Stimulated activated CD4-positive, alpha-beta T cell treated with anti-CD3 and anti-CD28 coated beads, Interleukin-2, amount 100 ng/mL, for 48 hours (primary cell): Measurements from ENCODE around the gene C1orf116.

Experiments used
- DNase-seq, 2 donors: peaks; one replicate each; pipeline ENCODE4 v3.0.0-alpha.2; 2020

C1orf116 gene

DNA sequence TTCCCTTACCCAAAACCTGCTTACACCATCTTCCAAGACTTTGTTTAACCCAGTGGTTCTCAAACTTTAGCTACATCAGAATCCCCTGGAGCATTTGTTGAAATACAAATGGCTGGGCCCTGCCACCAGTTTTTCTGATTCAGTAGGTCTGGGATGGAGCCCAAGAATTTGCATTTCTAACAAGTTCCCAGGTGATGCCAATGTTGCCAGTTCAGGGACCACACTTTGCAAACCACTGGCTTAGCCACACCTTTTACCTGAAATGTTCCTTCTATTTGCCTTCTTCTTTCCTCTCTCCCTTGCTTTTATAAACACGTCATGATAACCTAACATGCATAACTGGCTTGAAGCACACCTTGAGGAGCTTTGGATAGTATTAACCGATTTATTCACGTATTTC, 46.2 kb downstream of the C1orf116 start:
- no peak for DNase-seq

DNA sequence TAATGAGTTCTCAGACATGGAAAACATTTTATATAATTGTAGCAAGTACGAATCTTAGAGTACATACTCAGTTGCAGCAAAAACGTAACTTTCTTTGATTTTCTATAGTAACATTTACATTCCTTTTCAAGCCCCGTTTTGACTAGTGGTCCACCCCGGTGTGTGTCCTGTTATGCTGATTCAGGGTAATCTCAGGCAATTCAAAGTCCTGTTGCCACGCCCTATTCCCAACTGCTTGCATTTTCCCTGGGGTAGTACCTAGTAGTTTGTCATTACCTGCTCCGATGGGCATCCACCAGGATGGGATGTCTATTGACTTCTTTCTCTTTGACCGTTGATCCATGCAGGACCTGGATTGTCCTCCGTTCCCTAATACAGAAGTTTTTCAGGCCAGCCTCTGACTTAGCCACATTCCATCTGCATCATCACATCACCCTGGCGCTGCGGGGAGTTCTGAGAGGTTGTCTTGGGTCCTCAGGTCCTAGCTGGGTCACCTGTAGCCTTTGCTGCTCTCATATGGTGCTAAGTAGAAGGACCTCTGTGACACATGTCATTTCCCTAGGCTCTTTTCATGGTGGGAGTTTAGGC, 47.3 kb downstream of the C1orf116 start:
- no peak for DNase-seq

DNA sequence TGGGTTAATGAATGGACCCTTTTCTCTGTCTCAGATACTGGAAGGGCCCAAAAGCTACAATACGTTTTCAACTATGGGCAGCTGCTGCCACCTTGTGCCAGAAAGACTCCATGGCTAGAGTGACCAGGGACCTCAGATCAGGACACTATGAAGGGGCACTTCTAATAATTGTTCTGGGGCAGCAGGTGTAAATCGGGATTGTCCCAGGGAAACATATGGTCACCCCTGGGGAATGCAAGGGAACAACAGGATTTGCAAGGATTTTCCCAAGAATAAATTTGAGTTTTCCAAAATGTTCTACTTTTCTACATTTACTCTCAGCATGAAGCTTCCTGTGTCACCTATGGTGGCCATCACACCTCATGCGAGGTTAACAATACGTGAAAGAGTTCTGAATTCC, 50.3 kb downstream of the C1orf116 start:
- peak; percentile 40 to 42 for DNase-seq

DNA sequence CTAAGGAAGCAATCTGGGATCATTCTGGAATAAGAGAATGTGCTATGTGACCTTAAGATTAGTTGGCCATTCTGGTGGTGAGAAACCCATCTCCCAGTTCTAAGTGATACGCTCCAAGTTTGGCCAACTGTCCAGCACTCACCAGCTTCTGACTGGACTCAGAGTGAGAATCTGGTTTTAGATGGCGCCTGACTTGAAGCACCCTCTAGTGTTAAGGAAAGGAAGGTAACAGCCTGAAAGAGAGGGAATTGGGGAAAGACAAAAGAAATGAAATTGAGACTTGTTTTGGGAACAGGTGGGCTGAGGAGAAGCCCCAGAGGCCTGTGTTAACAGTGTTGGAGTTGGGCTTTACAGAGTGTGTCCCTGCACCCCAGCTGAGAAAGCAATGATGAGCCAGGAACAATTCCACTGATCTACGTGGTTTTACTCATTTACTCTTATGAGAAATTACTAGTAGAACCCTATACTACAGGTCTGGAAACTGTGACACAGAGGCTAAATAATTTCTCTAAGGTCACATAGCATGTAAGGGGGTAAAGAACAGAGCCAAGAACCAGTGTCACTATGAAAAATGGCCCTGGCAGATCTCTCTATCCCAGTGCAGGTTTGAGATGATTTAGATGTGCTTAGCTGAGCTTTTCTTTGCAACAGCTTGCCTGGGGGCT, 53.0 kb downstream of the C1orf116 start:
- no peak for DNase-seq

DNA sequence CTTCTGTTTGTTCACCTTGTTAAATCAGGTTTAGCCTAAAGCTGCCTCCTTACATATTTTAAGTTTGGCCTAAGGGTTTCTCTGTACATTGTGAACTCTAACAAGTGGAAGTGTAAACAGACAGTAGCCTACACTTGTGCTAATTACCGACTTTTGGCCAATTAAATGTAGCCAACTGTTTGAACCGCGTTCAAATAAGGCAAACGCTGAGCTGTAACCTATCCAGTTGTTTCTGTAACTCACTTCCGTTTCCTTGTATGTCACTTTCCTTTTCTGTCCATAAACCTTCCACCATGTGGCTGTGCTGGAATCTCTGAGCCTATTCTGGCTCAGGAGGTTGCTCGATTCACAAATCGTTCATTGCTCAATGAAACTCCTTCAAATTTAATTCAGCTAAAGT, 54.3 kb downstream of the C1orf116 start:
- no peak for DNase-seq

DNA sequence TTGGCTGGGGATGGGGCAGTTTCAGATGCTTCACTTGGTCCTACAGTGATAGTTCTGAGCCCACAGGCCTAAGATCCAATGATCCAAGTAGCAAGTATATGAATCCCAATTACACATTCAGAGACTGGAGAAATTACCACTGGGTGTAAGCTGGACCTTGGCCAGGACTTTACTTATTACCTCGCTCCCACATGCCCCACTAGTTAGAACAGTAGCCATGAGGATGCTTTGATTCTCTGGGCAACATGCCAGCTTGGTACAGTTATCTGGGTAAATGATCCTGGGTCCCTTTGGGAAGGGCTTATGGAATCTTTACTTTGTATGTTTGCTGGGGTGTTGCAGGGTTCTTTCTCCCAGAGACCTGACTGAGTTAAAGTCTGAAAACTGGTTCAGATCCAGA, 57.2 kb downstream of the C1orf116 start:
- DNase-seq, result no peak

DNA sequence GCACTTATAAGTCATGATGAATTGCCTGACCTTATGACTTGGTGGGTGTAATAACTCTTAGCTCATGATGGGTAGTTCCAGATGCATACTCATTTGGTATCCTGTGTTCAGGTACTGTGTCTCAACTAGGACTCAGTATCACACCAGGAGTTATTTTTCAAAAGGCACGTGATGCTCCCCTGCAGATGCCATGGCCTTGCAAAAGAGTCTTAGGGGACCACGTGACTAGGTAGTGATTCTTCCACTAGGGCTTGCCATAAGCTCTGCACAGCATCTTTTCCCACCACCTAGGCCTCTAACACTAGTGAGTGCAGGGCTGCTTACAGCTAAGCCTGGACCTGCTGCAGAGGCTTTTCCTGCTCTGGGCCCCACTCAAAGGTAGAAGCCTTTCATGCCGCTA, 58.4 kb downstream of the C1orf116 start:
- DNase-seq, result no peak

DNA sequence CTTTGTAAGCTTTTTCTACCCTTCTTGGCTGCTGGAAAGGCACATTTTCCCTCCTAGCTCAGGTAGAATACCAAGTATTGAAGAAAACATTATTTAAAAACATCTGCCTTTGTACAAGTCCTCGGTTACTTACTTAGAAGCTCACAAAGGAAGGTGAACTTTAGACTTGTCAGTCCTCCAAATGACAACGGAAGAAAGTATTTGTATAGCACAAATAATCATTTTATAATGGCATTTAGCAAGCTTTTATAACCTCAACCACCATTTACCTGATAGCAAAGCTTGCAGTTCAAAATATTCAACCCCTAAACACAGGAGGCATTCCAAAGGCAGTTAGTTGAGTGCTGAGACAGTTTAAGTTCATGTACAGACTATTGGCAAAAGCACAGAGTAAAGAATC, 59.8 kb downstream of the C1orf116 start:
- no peak for DNase-seq

DNA sequence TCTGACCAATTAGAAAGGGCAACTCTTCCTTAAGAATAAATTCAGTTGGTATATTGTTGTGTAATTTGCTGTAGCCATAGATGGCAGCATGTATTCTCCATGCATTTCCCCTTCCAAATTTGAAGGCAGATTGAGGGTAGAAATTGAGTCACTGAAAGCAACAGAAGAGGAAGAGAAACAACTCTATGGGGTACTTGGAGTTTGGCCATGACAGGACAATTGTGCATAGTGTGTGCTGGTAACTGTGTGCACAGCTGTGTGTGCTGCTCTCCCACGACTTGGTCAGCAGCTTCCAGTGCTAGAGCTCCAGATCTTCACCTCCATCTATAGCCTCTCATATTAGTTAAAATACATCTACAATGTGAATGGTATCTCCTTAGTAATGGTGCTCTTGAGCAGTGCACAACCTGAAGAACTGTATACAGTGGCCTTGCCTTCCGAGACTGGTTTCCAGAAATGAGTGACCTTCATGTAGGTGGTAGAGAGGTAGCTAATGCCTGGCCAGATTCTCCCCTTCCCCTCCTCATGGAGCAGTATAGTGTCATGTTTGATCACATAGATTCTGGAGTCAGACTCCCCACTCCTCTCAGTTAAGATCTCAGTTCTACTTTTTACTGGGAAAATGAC, 61.4 kb downstream of the C1orf116 start:
- no peak for DNase-seq

DNA sequence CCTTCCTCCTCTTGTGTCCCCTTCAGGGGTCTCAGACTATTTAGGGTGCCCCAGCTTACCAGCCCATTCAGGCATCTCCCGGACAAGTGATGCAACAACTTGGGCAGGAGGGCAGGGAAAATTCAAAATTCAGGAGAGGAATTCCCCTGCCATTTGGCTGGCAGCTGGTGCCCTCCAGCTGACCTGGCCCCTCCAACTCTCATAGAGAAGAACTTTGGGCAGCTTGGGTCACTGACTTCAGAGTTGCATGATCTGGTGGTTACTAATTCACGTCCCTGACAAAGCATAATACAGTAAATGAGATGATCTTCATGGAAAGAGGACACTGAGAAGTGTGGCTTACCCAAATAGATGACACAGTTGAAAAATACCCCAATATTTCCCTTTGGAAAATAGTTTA, 62.1 kb downstream of the C1orf116 start, which contains the start of gene FCAMR:
Gene FCAMR, minus strand, starts transcription at position 15 of the 400 bp plus-strand sequence. CDS start 335 bp downstream, outside the sequence.
- no peak for DNase-seq

DNA sequence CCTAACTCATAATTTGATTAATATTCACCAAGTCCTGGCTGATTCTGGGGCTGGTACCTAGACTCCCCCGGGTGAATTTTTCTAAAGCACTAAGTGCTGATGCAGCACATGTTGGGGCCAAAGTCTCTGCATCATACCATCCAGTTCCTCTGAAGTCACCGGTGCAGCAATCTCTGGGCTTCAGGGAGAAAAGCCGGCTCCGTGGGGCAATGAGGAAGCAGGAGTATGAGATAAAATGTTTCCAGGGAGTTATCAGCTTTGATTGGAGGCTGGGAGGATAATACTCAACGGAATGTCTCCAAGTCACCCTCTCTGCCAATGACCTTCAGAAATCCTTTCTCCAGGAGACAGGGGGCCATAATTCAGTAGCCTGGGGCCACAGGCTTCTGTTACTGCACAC, 63.5 kb downstream of the C1orf116 start:
- no peak for DNase-seq
